Hepatocyte (in vitro differentiated cells): ENCODE data around the gene PPP4R1. TPM values are rescaled to one million over a fixed set of nuclear protein-coding genes. Genes with fewer than 3 reads are reported as not detected.

Experiments used
- DNase-seq: peaks from one replicate; pipeline ENCODE4 v3.0.0-alpha.2; 2016; ENCODE audit warnings: low spot score
- H2AFZ ChIP-seq: fragments of 200-600 bp; sonication (generic); 2 replicates; pipeline ENCODE4 v1.6.0; 2016; ENCODE audit warnings: antibody characterized with exemption, mild to moderate bottlenecking
- H3K27ac ChIP-seq: fragments of 200-600 bp; sonication (generic); 2 replicates; pipeline ENCODE4 v1.5.1; 2016; ENCODE audit warnings: mild to moderate bottlenecking
- H3K27me3 ChIP-seq: fragments of 200-600 bp; sonication (generic); 2 replicates; pipeline ENCODE4 v1.6.1; 2016
- H3K36me3 ChIP-seq: fragments of 200-600 bp; sonication (generic); replicated peaks from 2 replicates; pipeline ENCODE4 v1.5.1; 2016; ENCODE audit warnings: low read depth; ENCODE audit not compliant: insufficient read depth
- H3K4me1 ChIP-seq: fragments of 200-600 bp; sonication (generic); 2 replicates; pipeline ENCODE4 v1.5.1; 2016; ENCODE audit warnings: mild to moderate bottlenecking, moderate library complexity; ENCODE audit not compliant: insufficient read depth
- H3K4me2 ChIP-seq: fragments of 200-600 bp; sonication (generic); 2 replicates; pipeline ENCODE4 v1.6.0; 2016
- H3K4me3 ChIP-seq: fragments of 200-600 bp; sonication (generic); 2 replicates; pipeline ENCODE4 v1.5.1; 2016; ENCODE audit warnings: mild to moderate bottlenecking
- H3K79me2 ChIP-seq: fragments of 200-600 bp; sonication (generic); 2 replicates; pipeline ENCODE4 v1.6.0; 2017; ENCODE audit warnings: mild to moderate bottlenecking
- H3K9me2 ChIP-seq: fragments of 200-600 bp; sonication (generic); replicated peaks from 2 replicates; pipeline ENCODE4 v1.6.0; 2017; ENCODE audit warnings: mild to moderate bottlenecking; ENCODE audit not compliant: insufficient read depth
- H3K9me3 ChIP-seq: fragments of 200-600 bp; sonication (generic); 2 replicates; pipeline ENCODE4 v1.5.1; 2016; ENCODE audit warnings: low read depth, mild to moderate bottlenecking
- H4K20me1 ChIP-seq: fragments of 200-600 bp; sonication (generic); 2 replicates; pipeline ENCODE4 v1.6.0; 2016; ENCODE audit warnings: mild to moderate bottlenecking; ENCODE audit not compliant: insufficient read depth, poor library complexity, severe bottlenecking
- CTCF ChIP-seq: fragments of 200-600 bp; sonication (generic); IDR thresholded peaks from 2 replicates; pipeline ENCODE4 v1.5.1; 2016; ENCODE audit warnings: antibody characterized with exemption, mild to moderate bottlenecking; ENCODE audit not compliant: poor library complexity
- EZH2 ChIP-seq: fragments of 200-600 bp; sonication (generic); IDR thresholded peaks from 2 replicates; pipeline ENCODE4 v1.6.1; 2016; ENCODE audit warnings: antibody characterized with exemption, mild to moderate bottlenecking, borderline replicate concordance
- EZH2phosphoT487 ChIP-seq: fragments of 200-600 bp; sonication (generic); IDR thresholded peaks from one replicate; pipeline ENCODE4 v1.6.1; 2018; ENCODE audit warnings: antibody characterized with exemption, mild to moderate bottlenecking, low read depth, moderate library complexity; ENCODE audit not compliant: unreplicated experiment, severe bottlenecking
- WGBS: methylation state at CpG from one replicate; pipeline ENCODE4 v1.1.6; 2016; ENCODE audit warnings: low lambda C conversion rate; ENCODE audit errors: missing lambda C conversion rate; 5-methylcytosine and 5-hydroxymethylcytosine counted together
- polyA plus RNA-seq: library from polyadenylated mRNA; unstranded; fragments of >200 nt; fragmentation: Nextera tagmentation; extraction: Ambion mirVana; gene quantifications from 2 replicates; pipeline ENCODE4 v1.2.1, GENCODE V29; 2016
- total RNA-seq: library from RNA; depleted of rRNA; stranded (reverse); fragments of >200 nt; gene quantifications from 2 replicates; pipeline ENCODE4 v1.2.3, GENCODE V29; 2014

PPP4R1 gene
- total and polyA plus RNA-seq, 2 experiments from 2014 or later, result 34.5 to 93.6 TPM

GRCh38 chr18:9558387-9559064 lies 55.8 kb downstream of the PPP4R1 start:
- no peak for DNase-seq
- H4K20me1 ChIP-seq, result no peaks in the 10 kb centered on the region
- 86% methylated on average over 4 of the region's 4 CpGs for WGBS

GRCh38 chr18:9557250-9557943 lies 57.0 kb downstream of the PPP4R1 start:
- H3K9me3 ChIP-seq, result no peaks in the 10 kb centered on the region
- no peaks in the 10 kb centered on the region for H3K4me1 ChIP-seq
- H3K4me3 ChIP-seq, result no peak overlapping the region
- DNase-seq, result no peak
- H3K4me2 ChIP-seq, result no peak overlapping the region
- H2AFZ ChIP-seq, result no peak overlapping the region
- H3K79me2 ChIP-seq, result peaks cover 3% of the 10 kb centered on the region
- WGBS, result 89% methylated on average over 13 of the region's 13 CpGs
- no peaks in the 10 kb centered on the region for H4K20me1 ChIP-seq
- no peaks in the 10 kb centered on the region for H3K27me3 ChIP-seq
- TF ChIP-seq EZH2phosphoT487 (no peak), CTCF (no peak), EZH2 (no peak)
- H3K9me2 ChIP-seq, result no peaks in the 10 kb centered on the region
- H3K36me3 ChIP-seq, result peaks cover 12% of the 10 kb centered on the region
- no peak overlapping the region for H3K27ac ChIP-seq

More at GRCh38 chr18:9558387-9559064, 55.8 kb downstream of the PPP4R1 start:
- Histone ChIP-seq H3K27me3 (no peaks in the 10 kb centered on the region), H3K79me2 (no peaks in the 10 kb centered on the region), H2AFZ (no peak overlapping the region), H3K4me3 (no peak overlapping the region), H3K9me2 (no peaks in the 10 kb centered on the region), H3K36me3 (peaks cover 3% of the 10 kb centered on the region), H3K27ac (no peak overlapping the region), H3K9me3 (no peaks in the 10 kb centered on the region), H3K4me2 (no peak overlapping the region), H3K4me1 (no peaks in the 10 kb centered on the region)
- TF ChIP-seq EZH2phosphoT487, result no peak
- no peak for TF ChIP-seq CTCF
- no peak for TF ChIP-seq EZH2

GRCh38 chr18:9552616-9553015 lies 61.7 kb downstream of the PPP4R1 start:
- H3K4me2 ChIP-seq, result no peak overlapping the region
- no peaks in the 10 kb centered on the region for H3K9me3 ChIP-seq
- no peak for DNase-seq
- H3K36me3 ChIP-seq, result peaks cover 12% of the 10 kb centered on the region
- no peak overlapping the region for H2AFZ ChIP-seq
- H3K4me3 ChIP-seq, result no peak overlapping the region
- no peak overlapping the region for H3K27ac ChIP-seq
- H3K27me3 ChIP-seq, result no peaks in the 10 kb centered on the region
- H4K20me1 ChIP-seq, result no peaks in the 10 kb centered on the region
- no peaks in the 10 kb centered on the region for H3K4me1 ChIP-seq
- no peaks in the 10 kb centered on the region for H3K9me2 ChIP-seq
- H3K79me2 ChIP-seq, result peaks cover 3% of the 10 kb centered on the region
- WGBS, result 96% methylated on average over 4 of the region's 4 CpGs
- TF ChIP-seq EZH2 (no peak), EZH2phosphoT487 (no peak), CTCF (no peak)
